HepG2 (cell line): Measurements from ENCODE around the gene APOM. TPM values are rescaled to one million over a fixed set of nuclear protein-coding genes. Genes with fewer than 3 reads are reported as not detected.

ENCODE experiments used
- AKAP8 ChIP-seq: sonication (generic); formaldehyde crosslinking; IDR thresholded peaks from 2 replicates; pipeline ENCODE4 v1.5.1; 2020; ENCODE audit warnings: mild to moderate bottlenecking, missing genetic modification reagents
- ATAD3A ChIP-seq: sonication (generic); formaldehyde crosslinking; IDR thresholded peaks from 2 replicates; pipeline ENCODE4 v1.4.0; 2020; ENCODE audit warnings: missing genetic modification reagents
- CTCF ChIP-seq: sonication (generic); formaldehyde crosslinking; IDR thresholded peaks from 2 replicates; pipeline ENCODE4 v1.5.0; 2020; ENCODE audit warnings: mild to moderate bottlenecking, missing genetic modification reagents, moderate library complexity
- EHMT2 ChIP-seq: fragments of 200-600 bp; sonication (generic); IDR thresholded peaks from 2 replicates; pipeline ENCODE4 v1.7.0; 2017; ENCODE audit warnings: antibody characterized with exemption, low read depth, low read length, borderline replicate concordance
- ETS1 ChIP-seq: sonication (generic); formaldehyde crosslinking; IDR thresholded peaks from 2 replicates; pipeline ENCODE4 v1.4.0; 2020; ENCODE audit warnings: missing genetic modification reagents
- GZF1 ChIP-seq: sonication (generic); formaldehyde crosslinking; IDR thresholded peaks from 2 replicates; pipeline ENCODE4 v1.5.1; 2020; ENCODE audit warnings: mild to moderate bottlenecking, missing genetic modification reagents
- HNF1B ChIP-seq: sonication (generic); formaldehyde crosslinking; IDR thresholded peaks from 2 replicates; pipeline ENCODE4 v1.5.1; 2020; ENCODE audit warnings: mild to moderate bottlenecking, moderate library complexity, missing genetic modification reagents
- PRMT3 ChIP-seq: sonication (generic); formaldehyde crosslinking; IDR thresholded peaks from 2 replicates; pipeline ENCODE4 v1.8.1; 2022; ENCODE audit warnings: low read depth, mild to moderate bottlenecking, moderate library complexity, missing genetic modification reagents, borderline replicate concordance
- TOE1 ChIP-seq: sonication (generic); formaldehyde crosslinking; IDR thresholded peaks from 2 replicates; pipeline ENCODE4 v1.4.0; 2020; ENCODE audit warnings: mild to moderate bottlenecking, missing genetic modification reagents
- ZNF256 ChIP-seq: sonication (generic); formaldehyde crosslinking; conservative IDR thresholded peaks from 2 replicates; pipeline ENCODE4 v1.4.0; 2020; ENCODE audit warnings: missing genetic modification reagents
- ZNF430 ChIP-seq: sonication (generic); formaldehyde crosslinking; IDR thresholded peaks from 2 replicates; pipeline ENCODE4 v1.9.0; 2021; ENCODE audit warnings: mild to moderate bottlenecking, missing genetic modification reagents
- ZNF431 ChIP-seq: sonication (generic); formaldehyde crosslinking; IDR thresholded peaks from 2 replicates; pipeline ENCODE4 v1.9.0; 2022; ENCODE audit warnings: missing genetic modification reagents, low read depth, mild to moderate bottlenecking, borderline replicate concordance
- ZNF496 ChIP-seq: sonication (generic); formaldehyde crosslinking; IDR thresholded peaks from 2 replicates; pipeline ENCODE4 v1.8.1; 2023; ENCODE audit warnings: mild to moderate bottlenecking, moderate library complexity, missing genetic modification reagents; ENCODE audit not compliant: insufficient replicate concordance
- ZNF546 ChIP-seq: sonication (generic); formaldehyde crosslinking; conservative IDR thresholded peaks from 2 replicates; pipeline ENCODE4 v1.8.1; 2023; ENCODE audit warnings: mild to moderate bottlenecking, missing genetic modification reagents
- ZNF570 ChIP-seq: sonication (generic); formaldehyde crosslinking; IDR thresholded peaks from 2 replicates; pipeline ENCODE4 v1.4.0; 2020; ENCODE audit warnings: mild to moderate bottlenecking, missing genetic modification reagents, borderline replicate concordance
- ZNF574 ChIP-seq: sonication (generic); formaldehyde crosslinking; IDR thresholded peaks from 2 replicates; pipeline ENCODE4 v1.4.0; 2020; ENCODE audit warnings: missing genetic modification reagents
- ZNF746 ChIP-seq: sonication (generic); formaldehyde crosslinking; IDR thresholded peaks from 2 replicates; pipeline ENCODE4 v1.8.0; 2022; ENCODE audit warnings: mild to moderate bottlenecking, missing genetic modification reagents
- ZSCAN12 ChIP-seq: sonication (generic); formaldehyde crosslinking; IDR thresholded peaks from 2 replicates; pipeline ENCODE4 v1.9.0; 2021; ENCODE audit warnings: mild to moderate bottlenecking, missing genetic modification reagents
- ZSCAN5A ChIP-seq: sonication (generic); formaldehyde crosslinking; IDR thresholded peaks from 2 replicates; pipeline ENCODE4 v1.8.0; 2022; ENCODE audit warnings: mild to moderate bottlenecking, missing genetic modification reagents, borderline replicate concordance
- polyA plus RNA-seq, 8 experiments: library from polyadenylated mRNA; depleted of rRNA in 3 of 8; stranded (reverse) in 7 of 8; unstranded in 1 of 8; fragments of >200 nt; fragmentation: Illumina TruSeq in 4 of 8; extraction: Trizol in 4 of 8; gene quantifications; 2 replicates each; pipeline versions ENCODE4 v1.2.1 to v1.2.3, GENCODE V29; 2011 to 2016; ENCODE audit warnings: low read depth in 4 of 8, missing spikeins in 1 of 8, mixed read lengths in 1 of 8; ENCODE audit not compliant: insufficient read depth in 1 of 8
- total RNA-seq, 5 experiments: library from RNA; depleted of rRNA; stranded (reverse); fragments of >200 nt; fragmentation: Illumina TruSeq; extraction: Trizol; gene quantifications; 2 replicates each; pipeline ENCODE4 v1.2.3, GENCODE V29; 2016; ENCODE audit warnings: low read depth in 1 of 5

The APOM gene
- total and polyA plus RNA-seq, 2 of the 13 experiments (the other 11 are each of a cell fraction or from before 2014, with no cell fraction given) = 98.2 to 1,140 TPM

GRCh38 chr6:31655349-31656237 lies at the start of gene APOM (continued):
- TF ChIP-seq GZF1 (CRISPR knock-in tag) (peak; percentile 86; the same call in 1 of the 2 replicates), ZNF430 (CRISPR knock-in tag) (peak; percentile 95), ZNF256 (peak; percentile 84; the same call in 1 of the 2 replicates), ZNF496 (CRISPR knock-in tag) (no peak), AKAP8 (CRISPR knock-in tag) (0 out of 2 replicates have a peak, but pooled peaks have one; percentile 74), HNF1B (CRISPR knock-in tag) (peak; percentile 100), ETS1 (CRISPR knock-in tag) (peak; percentile 57; the same call in 1 of the 2 replicates), ZNF546 (CRISPR knock-in tag) (no peak), TOE1 (no peak), CTCF (CRISPR knock-in tag) (peak; percentile 47), ZNF746 (peak; percentile 95), ZNF574 (CRISPR knock-in tag) (peak; percentile 85), ZSCAN12 (CRISPR knock-in tag) (no peak), ATAD3A (CRISPR knock-in tag) (no peak), PRMT3 (peak; percentile 81; the same call in 1 of the 2 replicates), ZNF570 (CRISPR knock-in tag) (no peak), ZSCAN5A (CRISPR knock-in tag) (peak; percentile 95; the same call in 1 of the 2 replicates), EHMT2 (no peak; the same call in 1 of the 2 replicates), ZNF431 (no peak; the same call in 1 of the 2 replicates)
